Lower lobe of right lung (tissue), 2 donors: ENCODE results near the gene RPP40. TPM values are rescaled to one million over a fixed set of nuclear protein-coding genes. Genes with fewer than 3 reads are reported as not detected.

Experiments used
- ATAC-seq, 2 donors: fragments of 200-7000 bp; cut with Tn5 transposase; one replicate each; pipeline ENCODE4 v1.9.1; 2020 to 2022; ENCODE audit warnings: mild to moderate bottlenecking in 2 of 2, moderate library complexity in 2 of 2
- DNase-seq: peaks from one replicate; pipeline ENCODE4 v3.0.0-alpha.2; 2020
- H3K27ac ChIP-seq: fragments of 200-600 bp; one replicate; pipeline ENCODE4 v1.8.0; 2022
- H3K27me3 ChIP-seq: fragments of 200-600 bp; one replicate; pipeline ENCODE4 v1.8.0; 2022; ENCODE audit warnings: low read depth
- H3K36me3 ChIP-seq: fragments of 200-600 bp; one replicate; pipeline ENCODE4 v1.8.0; 2022; ENCODE audit warnings: mild to moderate bottlenecking
- H3K4me1 ChIP-seq: fragments of 200-600 bp; one replicate; pipeline ENCODE4 v1.8.0; 2022
- H3K4me3 ChIP-seq: fragments of 200-600 bp; one replicate; pipeline ENCODE4 v1.8.0; 2022; ENCODE audit warnings: mild to moderate bottlenecking
- H3K9me3 ChIP-seq: fragments of 200-600 bp; one replicate; pipeline ENCODE4 v1.8.0; 2022
- intact Hi-C: fragments of 100-400 bp; cut with DNase I; formaldehyde crosslinking; loops from one replicate; pipeline ENCODE4 v1.11.0; 2022
- long read RNA-seq: library from polyadenylated mRNA; unstranded; transcript quantifications from one replicate; pipeline ENCODE4 v2.0.0, GENCODE V29; 2021
- total RNA-seq: library from RNA; stranded (reverse); fragmentation: NEBNext Ultra II Directional; extraction: Animal tissue kit (Norgen Biotek cat#: 25700); gene quantifications from one replicate; pipeline ENCODE4 v1.2.1, GENCODE V29; 2021
- TF ChIP-seq, protein P1 (sequence below): fragments of 200-600 bp; IDR thresholded peaks from one replicate; pipeline ENCODE4 v1.8.0; 2022; ENCODE audit warnings: antibody characterized with exemption, mild to moderate bottlenecking
- donor health status: DM: no; HTN: yes; CAD: no; lungs with severe emphysema.

The RPP40 gene, protein sequence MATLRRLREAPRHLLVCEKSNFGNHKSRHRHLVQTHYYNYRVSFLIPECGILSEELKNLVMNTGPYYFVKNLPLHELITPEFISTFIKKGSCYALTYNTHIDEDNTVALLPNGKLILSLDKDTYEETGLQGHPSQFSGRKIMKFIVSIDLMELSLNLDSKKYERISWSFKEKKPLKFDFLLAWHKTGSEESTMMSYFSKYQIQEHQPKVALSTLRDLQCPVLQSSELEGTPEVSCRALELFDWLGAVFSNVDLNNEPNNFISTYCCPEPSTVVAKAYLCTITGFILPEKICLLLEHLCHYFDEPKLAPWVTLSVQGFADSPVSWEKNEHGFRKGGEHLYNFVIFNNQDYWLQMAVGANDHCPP
- 2.5 TPM for total RNA-seq
- long read RNA-seq, partial matches to known transcripts, result 0 of 7 reads
- long read RNA-seq, other reads (novel, unspliced or antisense), result 3 of 7 reads

DNA sequence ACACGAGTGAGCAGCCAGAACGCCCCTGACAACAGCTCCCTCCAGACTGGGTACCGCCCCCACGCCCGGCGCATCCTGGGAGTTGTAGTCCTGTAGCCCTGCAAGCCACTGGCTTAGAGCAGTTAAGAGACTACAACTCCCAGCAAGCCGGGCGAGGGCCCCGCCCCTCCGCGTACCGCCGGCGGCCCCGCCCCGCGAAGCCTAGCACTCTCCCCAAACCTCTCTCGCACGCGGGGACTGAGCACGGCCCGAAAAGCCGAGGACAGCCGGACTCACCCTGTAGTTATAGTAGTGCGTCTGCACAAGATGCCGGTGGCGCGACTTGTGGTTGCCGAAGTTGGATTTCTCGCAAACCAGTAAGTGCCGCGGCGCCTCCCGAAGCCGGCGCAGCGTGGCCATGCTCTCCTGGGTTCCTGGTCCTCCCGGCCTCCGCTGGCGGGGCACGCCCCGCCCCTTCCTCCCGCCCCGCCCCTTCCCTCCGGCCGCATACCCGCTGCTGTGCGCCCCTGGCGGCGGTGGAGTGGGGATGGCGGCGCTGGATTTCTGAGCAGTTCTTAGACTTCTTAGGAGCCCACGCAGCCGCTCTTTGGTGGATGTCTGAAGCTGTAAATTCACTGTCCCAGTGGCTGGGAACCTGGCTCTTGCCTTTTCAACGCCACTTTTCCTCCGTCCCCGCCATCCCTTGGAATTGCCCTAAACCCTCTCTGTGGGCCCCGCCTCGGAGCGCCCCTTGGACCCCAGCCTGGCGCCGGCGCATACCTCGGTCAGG, at the start of gene RPP40:
TSS of gene RPP40 (minus strand) at position 434 of the 769 bp plus-strand sequence. CDS start at position 399, 35 bp downstream.
- TF ChIP-seq, protein P1, sequence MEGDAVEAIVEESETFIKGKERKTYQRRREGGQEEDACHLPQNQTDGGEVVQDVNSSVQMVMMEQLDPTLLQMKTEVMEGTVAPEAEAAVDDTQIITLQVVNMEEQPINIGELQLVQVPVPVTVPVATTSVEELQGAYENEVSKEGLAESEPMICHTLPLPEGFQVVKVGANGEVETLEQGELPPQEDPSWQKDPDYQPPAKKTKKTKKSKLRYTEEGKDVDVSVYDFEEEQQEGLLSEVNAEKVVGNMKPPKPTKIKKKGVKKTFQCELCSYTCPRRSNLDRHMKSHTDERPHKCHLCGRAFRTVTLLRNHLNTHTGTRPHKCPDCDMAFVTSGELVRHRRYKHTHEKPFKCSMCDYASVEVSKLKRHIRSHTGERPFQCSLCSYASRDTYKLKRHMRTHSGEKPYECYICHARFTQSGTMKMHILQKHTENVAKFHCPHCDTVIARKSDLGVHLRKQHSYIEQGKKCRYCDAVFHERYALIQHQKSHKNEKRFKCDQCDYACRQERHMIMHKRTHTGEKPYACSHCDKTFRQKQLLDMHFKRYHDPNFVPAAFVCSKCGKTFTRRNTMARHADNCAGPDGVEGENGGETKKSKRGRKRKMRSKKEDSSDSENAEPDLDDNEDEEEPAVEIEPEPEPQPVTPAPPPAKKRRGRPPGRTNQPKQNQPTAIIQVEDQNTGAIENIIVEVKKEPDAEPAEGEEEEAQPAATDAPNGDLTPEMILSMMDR, result peak; percentile 91
- ATAC-seq (peak; percentile 100), DNase-seq (peak; percentile 97)
- intact Hi-C loops, result no loop called here
- Histone ChIP-seq H3K9me3 (no peaks in the 10 kb centered on the region), H3K27ac (peak within 1 kb of the TSS; percentile 92), H3K4me3 (peak within 1 kb of the TSS; percentile 88), H3K36me3 (peaks cover 17% of the 10 kb centered on the region), H3K4me1 (peaks cover 7% of the 10 kb centered on the region), H3K27me3 (no peaks in the 10 kb centered on the region)

DNA sequence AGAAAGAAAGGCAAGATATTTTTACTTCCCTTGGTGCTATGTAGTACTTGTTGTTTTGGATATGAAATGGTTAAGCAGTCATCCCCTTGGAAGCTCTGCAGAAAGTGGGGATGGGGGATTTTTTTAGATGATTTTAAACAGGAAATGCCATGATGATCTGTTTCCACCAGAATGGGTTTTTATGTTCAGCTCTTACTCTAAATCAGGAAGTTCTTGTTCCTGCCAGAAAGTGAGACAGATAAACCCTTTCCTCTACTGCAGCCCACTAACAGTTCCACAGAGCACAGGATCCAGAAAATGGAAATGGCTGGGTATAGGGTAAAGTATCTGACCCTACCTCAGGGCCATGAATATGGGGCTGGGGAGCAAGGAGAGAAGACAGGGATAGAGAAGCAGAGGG, 49.2 kb upstream of the RPP40 start:
- ATAC-seq (no peak), DNase-seq (no peak)
- H3K4me3 ChIP-seq, result no peak overlapping the region
- intact Hi-C loops, result no loop called here
- no peak overlapping the region for H3K27ac ChIP-seq
- no peaks in the 10 kb centered on the region for H3K36me3 ChIP-seq
- H3K9me3 ChIP-seq, result peaks cover 13% of the 10 kb centered on the region
- H3K27me3 ChIP-seq, result no peaks in the 10 kb centered on the region
- TF ChIP-seq, protein P1, result no peak
- no peaks in the 10 kb centered on the region for H3K4me1 ChIP-seq

DNA sequence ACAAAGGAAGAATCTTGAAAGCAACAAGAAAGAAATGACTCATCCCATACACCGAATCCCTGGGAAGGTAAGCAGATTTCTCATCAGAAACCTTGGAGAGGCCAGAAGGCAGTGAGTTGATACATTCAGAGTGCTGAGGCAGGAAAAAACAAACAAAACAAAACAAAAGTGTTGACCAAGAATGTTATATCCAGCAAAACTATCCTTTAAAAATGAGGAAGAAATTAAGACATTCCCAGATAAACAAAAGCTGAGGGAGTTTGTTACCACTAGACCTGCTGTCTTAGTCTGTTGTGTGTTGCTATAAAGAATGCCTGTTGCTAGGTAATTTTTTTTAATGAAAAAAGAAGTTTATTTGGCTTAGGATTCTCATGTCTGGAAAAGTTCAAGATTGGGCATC, 47.6 kb upstream of the RPP40 start:
- Histone ChIP-seq H3K4me3 (no peak overlapping the region), H3K4me1 (no peaks in the 10 kb centered on the region), H3K27me3 (no peaks in the 10 kb centered on the region), H3K36me3 (no peaks in the 10 kb centered on the region), H3K9me3 (peaks cover 13% of the 10 kb centered on the region), H3K27ac (no peak overlapping the region)
- no peak for ATAC-seq
- TF ChIP-seq, protein P1, result no peak
- no peak for DNase-seq
- intact Hi-C loops, result no loop called here

DNA sequence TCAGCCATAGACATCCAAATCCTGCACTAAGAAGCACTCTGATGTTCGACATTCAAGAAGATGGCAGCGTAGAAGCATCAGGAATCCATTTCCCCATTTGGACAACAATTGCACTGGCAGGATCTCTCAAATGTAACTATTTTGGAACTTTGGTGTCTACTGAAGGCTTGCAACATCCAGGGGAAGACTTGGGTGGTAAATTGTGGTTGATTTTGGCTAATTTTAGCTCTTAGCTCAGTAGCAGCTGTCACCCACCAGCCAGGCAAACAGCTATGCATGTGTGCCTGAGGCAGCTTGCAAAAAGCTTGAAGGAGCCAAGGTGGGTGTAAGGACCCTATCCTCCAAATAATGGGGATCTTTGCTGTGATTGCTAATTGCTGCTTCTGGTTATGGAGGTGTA, 46.2 kb upstream of the RPP40 start:
- no peak overlapping the region for H3K4me3 ChIP-seq
- intact Hi-C loops, result no loop called here
- no peaks in the 10 kb centered on the region for H3K27me3 ChIP-seq
- H3K4me1 ChIP-seq, result no peaks in the 10 kb centered on the region
- TF ChIP-seq, protein P1, result no peak
- ATAC-seq (no peak), DNase-seq (no peak)
- H3K36me3 ChIP-seq, result no peaks in the 10 kb centered on the region
- no peak overlapping the region for H3K27ac ChIP-seq
- peaks cover 13% of the 10 kb centered on the region for H3K9me3 ChIP-seq

- Histone ChIP-seq H3K36me3 (no peaks in the 10 kb centered on the region), H3K4me3 (no peak overlapping the region), H3K27ac (no peak overlapping the region), H3K4me1 (no peaks in the 10 kb centered on the region), H3K27me3 (no peaks in the 10 kb centered on the region), H3K9me3 (peaks cover 9% of the 10 kb centered on the region)
- no peak for DNase-seq
- no peak for ATAC-seq
- intact Hi-C loops, result no loop called here
- TF ChIP-seq, protein P1, result no peak
Observed at GRCh38 chr6:5046430-5046829, 42.6 kb upstream of the RPP40 start.
